ENCODE data around the gene GEMIN7.
"Not testable (repeated sequence)": the region's sequence is repeated elsewhere in the genome, so short reads cannot be mapped to it uniquely, and the experiment has no call there.

DNA sequence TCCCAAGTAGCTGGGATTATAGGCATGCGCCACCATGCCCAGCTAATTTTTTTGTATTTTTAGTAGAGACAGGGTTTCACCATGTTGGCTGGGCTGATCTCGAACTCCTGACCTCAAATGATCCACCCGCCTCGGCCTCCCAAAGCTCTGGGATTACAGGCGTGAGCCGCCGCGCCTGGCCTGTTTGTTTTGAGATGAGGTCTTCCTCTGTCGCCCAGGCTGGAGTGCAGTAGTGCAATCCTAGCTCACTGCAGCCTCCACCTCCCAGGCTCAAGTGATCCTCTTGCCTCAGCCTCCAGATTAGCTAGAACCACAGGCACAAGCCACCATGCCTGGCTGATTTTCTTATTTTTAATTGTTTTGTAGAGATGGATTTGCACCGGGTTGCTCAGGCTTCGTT, 27.3 kb downstream of the GEMIN7 start:
- TF ChIP-seq, protein P1, sequence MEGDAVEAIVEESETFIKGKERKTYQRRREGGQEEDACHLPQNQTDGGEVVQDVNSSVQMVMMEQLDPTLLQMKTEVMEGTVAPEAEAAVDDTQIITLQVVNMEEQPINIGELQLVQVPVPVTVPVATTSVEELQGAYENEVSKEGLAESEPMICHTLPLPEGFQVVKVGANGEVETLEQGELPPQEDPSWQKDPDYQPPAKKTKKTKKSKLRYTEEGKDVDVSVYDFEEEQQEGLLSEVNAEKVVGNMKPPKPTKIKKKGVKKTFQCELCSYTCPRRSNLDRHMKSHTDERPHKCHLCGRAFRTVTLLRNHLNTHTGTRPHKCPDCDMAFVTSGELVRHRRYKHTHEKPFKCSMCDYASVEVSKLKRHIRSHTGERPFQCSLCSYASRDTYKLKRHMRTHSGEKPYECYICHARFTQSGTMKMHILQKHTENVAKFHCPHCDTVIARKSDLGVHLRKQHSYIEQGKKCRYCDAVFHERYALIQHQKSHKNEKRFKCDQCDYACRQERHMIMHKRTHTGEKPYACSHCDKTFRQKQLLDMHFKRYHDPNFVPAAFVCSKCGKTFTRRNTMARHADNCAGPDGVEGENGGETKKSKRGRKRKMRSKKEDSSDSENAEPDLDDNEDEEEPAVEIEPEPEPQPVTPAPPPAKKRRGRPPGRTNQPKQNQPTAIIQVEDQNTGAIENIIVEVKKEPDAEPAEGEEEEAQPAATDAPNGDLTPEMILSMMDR (optimal IDR thresholded peaks at IDR 0.05 in 1 of 3, IDR thresholded peaks at IDR 0.05 in 1 of 3, conservative IDR thresholded peaks at IDR 0.05 in 1 of 3; ENCODE audit: extremely low read depth in 1 of 3, insufficient read depth in 2 of 3, low read length in 3 of 3) = not testable (repeated sequence)
- TF ChIP-seq EZH2 (IDR thresholded peaks at IDR 0.05; ENCODE audit: low read length) = not testable (repeated sequence)
